ENCODE data around the gene OPA3.
"Not testable (repeated sequence)": the region's sequence is repeated elsewhere in the genome, so short reads cannot be mapped to it uniquely, and the experiment has no call there.

Gene OPA3

GRCh38 chr19:45584332-45585157 is at the start of gene OPA3:
OPA3 (minus strand) TSS chr19:45584802; CDS start chr19:45584764, 38 bp downstream.
- peak; percentile 99 to 100 for DNase-seq

DNA sequence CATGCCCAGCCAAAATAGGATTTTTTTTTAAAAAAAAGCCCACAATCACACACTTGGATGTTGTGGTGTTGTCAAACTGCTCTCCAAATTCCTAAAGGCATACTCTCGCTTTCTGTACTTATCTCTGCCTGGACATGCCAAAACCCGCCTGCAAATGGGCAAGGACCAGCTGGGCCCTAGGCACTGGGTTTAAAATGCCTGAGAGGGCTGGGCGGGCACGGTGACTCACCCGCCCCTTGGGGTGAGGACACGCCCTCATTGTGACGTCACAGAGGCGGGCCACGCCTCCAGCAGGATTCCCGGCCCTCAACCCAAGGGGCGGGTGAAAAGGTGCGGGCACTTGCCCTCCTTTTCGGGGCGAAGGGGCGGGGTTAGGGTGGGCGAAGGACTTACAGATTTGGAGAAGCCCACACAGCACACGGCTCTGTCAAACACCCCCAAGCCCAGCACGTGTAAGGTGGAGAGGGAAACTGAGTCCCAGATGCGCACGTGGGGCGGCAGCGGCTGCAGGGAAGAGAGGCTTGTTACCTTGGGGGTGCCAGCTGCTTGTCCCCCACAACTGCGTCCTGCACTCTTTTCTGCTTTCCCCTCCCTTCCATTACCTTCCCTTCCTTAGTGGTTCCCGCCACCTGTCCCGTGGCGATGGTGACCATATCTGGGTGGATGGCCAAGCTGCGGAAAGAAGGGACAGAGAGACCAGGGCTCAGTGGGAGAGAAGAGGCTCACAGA is 48.0 kb upstream of the OPA3 start:
- peak; percentile 33 to 51 for DNase-seq

DNA sequence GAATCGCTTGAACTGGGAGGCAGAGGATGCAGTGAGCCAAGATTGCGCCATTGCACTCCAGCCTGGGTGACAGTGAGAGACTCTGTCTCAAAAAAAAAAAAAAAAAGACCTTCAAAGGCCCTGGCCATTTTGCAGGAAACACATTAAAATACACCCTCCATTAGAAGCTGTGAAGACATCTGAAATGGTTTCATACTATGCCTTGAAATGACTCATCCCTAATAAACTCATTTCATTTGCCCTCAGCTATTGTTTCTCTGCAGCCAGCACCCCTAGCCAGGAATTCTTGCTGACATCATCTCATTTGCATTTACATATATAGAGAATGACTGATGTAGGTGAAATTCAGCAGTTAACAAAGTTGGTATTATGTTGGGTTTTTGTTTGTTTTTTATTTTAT is 45.9 kb upstream of the OPA3 start:
- no peak for DNase-seq

DNA sequence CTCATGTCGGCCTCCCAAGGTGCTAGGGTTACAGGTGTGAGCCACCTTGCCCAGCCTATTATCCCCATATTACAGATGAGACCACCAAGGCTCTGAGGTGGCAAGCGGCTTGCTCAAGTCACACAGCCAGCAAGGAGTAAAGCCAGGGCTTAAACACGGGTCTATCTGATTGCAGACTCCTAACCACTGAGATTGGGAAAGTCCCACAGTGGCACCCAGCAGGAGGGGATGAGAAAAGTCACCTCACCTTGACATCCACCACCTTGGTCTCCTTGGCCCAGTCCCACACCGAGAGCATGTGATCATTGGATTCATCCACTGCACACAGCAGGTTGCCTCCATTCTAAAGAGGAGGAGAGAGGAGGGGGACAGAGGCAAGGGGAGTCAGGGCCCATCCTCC is 45.1 kb upstream of the OPA3 start:
- no peak for DNase-seq

- DNase-seq = not testable (repeated sequence)
These were observed 43.6 kb upstream of the OPA3 start for GRCh38 chr19:45628219-45628618.

DNA sequence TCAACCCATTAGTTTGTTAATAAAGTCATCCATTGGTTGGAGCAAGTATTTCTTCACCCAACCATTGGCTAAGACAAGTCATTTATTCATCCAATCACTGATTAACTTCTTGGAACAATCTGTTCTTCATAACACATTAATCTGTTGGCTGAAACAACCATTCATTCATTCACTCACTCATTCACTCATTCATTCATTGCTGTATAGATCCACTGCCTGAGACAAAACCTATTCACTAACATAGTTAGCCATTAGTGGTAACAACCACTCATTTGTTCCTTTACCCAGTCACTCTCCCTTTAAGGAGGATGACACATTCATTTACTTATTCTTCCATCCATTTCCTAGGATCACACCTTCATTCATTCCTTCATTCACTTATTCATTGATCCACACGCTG is 39.4 kb upstream of the OPA3 start:
- DNase-seq = no peak

DNA sequence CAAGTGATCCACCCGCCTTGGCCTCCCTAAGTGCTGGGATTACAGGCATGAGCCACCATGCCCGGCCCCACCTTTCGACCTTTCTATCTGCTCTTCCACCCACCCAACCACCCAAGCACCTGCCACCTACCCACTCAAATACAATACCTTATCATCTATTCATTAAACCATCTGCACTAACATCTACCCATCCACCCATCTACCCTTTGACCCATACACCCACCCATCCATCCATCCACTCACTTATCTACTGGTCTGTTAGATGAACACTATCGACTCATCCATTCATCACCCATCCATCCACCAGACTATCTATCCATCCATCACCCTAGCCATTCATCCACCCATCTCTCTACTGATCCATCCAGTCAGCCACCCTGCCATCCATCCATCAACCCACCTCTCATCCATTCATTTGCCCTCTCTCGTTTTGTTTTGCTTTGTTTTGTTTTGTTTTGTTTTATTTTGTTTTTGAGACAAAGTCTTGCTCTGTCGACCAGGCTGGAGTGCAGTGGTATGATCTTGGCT is 37.4 kb upstream of the OPA3 start:
- no peak for DNase-seq

- no peak for DNase-seq
These were observed 36.8 kb upstream of the OPA3 start for GRCh38 chr19:45621389-45621788.

GRCh38 chr19:45616704-45617017 is 32.1 kb upstream of the OPA3 start:
- no peak for DNase-seq

GRCh38 chr19:45615795-45616703 is 31.4 kb upstream of the OPA3 start:
- DNase-seq = peak; percentile 65 to 70

DNA sequence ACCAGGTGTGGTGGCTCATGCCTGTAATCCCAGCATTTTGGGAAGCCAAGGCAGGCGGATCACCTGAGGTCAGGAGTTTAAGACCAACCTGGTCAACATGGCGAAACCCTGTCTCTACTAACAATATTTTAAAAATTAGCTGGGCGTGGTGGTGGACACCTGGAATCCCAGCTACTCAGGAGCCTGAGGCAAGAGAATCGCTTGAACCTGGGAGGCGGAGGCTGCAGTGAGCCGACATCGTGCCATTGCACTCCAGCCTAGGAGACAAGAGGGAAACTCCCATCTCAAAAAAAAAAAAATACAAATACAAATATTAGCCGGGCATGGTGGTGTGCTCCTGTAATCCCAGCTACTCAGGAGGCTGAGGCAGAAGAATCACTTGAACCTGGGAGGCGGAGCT is 30.5 kb upstream of the OPA3 start:
- not testable (repeated sequence) for DNase-seq

DNA sequence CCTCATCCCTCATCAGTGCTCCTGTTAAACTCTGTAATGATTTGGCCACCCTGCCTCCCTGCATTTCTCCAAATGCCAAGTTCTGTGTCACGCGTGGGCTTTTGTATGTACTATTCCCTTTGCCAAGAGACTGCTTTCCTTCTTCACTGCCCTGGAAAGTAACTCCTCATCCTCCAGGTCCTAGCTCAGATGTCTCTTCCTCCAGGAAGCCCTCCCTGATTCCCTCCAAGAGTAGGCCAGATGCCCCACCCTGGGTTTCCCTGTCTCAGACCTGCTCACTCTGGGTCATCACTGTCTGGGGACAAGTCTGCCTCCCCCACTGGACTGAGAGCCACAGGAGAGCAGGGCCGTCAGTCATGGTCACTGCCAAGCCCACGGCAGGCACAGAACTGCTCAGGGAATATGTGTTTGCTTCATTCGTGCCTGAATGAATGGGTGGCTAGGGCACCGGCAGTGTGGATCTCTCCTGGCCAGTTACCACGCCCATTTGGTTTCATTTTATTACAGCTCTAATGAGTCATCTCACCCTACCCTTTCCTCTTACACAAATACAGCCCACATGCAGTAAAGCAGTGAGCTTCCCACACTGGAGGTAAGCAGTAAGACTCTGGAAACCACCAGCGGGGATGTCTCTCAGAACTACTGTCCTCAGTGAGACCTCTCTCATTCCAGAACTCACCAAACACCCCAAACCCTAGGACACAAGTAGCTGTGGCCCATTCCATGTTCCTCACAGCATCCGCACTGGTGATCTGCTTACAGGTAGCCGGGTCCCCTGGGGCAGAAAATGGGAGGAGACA is 29.5 kb upstream of the OPA3 start:
- peak; percentile 21 to 26 for DNase-seq

- DNase-seq = no peak
These were observed 24.3 kb upstream of the OPA3 start for GRCh38 chr19:45608948-45609347.

DNA sequence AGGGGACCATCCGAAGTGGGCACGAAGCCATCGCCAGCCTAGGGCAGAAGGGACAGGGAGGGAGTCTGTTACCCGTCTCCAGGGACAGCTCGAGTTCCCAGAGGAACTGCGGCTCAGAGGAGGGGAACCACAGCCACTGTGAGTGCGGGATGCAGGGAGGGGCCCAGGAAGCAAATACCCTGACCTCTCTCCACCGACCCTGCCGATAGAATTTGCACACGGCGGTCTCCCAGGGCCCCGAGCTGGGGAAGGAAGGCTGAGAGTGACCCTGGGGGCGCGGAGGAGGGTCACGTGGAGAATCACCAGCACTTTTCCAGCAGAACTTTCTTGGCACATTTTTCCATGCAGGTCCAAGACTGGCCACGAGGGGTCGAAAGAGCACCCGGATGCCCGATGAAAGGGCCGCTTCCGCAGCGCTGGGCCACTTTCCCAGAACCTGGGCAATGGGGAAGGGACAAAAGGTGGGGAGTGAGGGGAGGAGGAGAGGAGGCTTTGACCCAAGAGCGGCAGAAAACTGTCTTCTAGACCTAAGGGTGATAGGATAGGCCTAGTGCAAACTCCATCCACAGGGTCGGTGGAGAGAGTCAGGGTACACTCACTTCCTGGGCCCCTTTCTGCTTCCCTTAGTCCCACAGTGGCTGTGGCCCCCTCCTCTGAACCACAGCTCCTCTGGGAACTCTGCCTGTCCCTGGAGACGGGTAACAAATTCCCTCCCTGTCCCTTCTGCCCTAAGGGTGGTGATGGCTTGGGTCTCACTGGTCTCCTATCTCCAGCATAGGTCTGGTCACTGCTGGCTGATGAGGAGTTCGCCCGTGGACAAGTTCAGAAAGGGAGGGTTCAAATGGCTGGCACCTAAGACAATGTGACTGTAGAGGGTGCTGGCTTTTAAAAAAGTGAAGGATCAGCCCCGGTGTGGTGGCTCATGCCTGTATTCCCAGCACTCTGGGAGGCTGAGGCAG is 22.7 kb upstream of the OPA3 start:
- peak; percentile 38 to 47 for DNase-seq

DNA sequence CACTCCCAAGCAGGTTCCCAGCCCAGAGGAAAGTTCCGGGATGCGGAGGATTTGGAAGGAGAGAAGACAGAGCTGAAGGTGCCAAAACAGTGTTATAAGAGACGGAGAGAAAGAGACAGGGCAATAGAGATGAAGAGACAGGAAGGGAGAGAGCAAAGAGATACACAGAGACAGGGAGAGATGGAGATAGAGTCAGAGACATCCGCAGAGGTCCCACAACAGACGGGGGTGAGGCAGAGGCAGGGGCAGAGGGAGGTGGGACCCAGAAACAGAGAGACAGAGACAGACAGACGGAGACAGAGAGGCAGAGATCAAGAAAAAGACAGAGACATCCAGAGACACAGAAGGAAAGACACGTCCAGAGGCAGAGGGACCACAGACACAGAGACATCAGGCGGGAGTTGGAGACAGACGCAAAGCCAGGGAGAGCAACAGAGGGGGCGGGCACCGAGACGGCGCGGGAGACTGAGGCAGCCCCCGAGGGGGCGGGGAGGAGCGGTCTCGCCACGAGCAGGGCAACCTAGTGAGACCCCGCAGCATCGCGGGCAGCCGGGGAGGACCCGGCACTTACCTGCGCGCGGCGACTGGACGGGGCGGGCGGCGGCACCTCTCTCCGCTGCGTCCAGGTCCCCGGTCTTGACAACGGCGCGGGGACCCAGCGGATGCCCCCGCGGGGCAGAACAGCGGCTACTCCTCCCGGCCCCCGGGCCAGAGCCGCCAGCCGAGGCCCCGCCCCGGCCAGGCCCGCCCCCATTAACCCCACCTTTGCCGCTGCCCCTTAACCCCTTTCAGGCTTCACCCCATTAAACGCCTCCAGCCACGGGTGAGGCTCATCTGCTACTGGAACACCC is 17.1 kb upstream of the OPA3 start, which contains the start of gene GPR4:
GPR4 (minus strand) TSS at position 689 of the 851 bp plus-strand sequence. CDS start 10,346 bp downstream, outside the sequence.
- no peak for DNase-seq

DNA sequence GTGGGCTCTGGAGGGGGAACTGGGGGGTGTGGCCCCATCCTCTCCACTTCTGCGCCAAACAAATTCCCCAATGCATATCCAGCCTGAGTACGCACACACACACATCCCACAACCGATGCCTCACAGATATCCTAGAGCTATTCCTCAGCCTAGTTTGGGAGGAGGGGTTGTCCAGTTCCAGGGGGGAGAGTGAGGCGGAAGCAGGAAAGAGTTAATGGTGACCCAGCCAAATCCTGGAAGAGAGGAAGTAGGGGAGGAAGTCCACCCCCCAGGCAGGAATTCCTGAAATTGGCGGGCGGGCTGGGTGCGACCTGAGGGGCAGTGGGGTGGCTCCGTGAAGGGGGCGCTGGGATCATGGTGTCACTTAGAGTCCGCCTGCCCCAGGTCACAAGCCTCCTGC is 16.5 kb upstream of the OPA3 start:
- no peak for DNase-seq

DNA sequence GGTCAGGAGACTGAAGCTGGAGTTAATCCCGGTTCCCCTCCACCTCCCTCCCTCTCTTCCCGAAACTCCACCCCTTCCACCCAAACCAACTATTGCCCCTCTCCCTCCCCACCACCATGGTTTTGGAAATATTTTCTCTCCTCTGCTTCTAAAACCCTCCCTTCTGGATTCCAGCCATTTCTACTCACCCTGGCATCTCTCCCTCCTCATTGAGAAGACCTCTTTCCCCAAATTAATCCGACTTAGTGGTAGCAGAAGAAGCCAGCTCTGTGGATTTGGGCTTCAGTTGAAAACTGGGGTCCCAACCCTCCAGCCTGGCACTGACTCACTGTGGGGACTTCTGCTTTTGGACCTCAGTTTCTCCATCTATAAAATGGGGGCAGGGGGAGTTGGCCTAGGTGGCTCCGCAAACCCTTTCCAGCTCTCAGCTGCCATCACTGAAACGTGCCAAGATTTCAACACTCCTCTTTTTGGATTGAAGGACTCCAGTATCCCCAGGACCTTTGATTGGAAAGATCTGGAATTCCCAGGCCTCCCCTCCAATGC is 15.8 kb upstream of the OPA3 start:
- DNase-seq = no peak

GRCh38 chr19:45599286-45599685 is 14.7 kb upstream of the OPA3 start:
- DNase-seq = no peak

DNA sequence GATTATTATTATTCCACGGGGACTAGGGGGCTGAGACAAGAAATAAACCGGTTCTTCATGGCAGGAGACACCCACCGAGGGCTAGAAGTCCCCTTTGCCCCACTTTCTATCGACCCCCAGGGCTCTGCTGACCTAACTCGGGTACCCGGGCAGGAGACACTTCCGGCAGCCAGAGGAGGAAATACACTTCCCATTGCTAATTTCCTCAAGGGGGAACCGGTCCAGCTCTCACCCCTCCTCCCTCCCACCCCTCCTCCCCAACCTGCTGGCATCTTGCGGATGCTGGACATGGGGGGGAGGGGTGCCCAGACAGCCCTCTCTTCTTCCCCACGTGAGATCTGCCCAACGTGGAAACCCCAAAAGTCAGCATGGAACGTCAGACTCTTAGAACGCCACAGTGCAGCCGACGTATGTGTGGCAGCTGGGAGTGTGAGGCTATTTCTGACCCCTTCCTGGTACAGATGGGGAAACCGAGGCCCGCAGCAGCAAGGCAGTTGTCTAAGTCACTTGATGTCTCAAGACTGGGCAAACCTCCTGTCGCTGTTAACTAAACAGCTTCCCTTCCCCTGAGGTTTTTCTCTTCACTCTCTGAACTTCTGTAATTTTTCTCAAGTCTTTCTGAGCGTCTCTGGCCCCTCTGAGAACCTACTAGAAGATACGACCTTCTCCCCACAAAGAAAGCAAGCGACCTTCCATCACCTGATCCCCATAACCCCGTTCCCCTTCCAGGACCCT is 13.8 kb upstream of the OPA3 start:
- no peak for DNase-seq

All from activated CD4-positive, alpha-beta T cell treated with anti-CD3 and anti-CD28 coated beads for 4 hours (primary cell).